ENCODE measurements around the gene TNIK. TPM values are rescaled to one million over a fixed set of nuclear protein-coding genes. Genes with fewer than 3 reads are reported as not detected.

TNIK gene
- total RNA-seq, 1 donor from 2014 or later: 38.1 TPM

GRCh38 chr3:171058873-171059603 lies 401.2 kb downstream of the TNIK start:
- TF ChIP-seq CTCF (conservative IDR thresholded peaks at IDR 0.05): no peak
- no peak for DNase-seq (ENCODE audit: extremely low spot score, unreplicated experiment)
- no peaks in the 10 kb centered on the region for H3K27me3 Mint-ChIP-seq
- no peaks in the 10 kb centered on the region for H3K4me1 Mint-ChIP-seq (ENCODE audit: unreplicated experiment)
- no peaks in the 10 kb centered on the region for H3K36me3 Mint-ChIP-seq
- no peak overlapping the region for H3K4me3 Mint-ChIP-seq
- no peak overlapping the region for H3K27ac Mint-ChIP-seq
- H3K9me3 Mint-ChIP-seq: no peaks in the 10 kb centered on the region

GRCh38 chr3:171058058-171058457 lies 402.1 kb downstream of the TNIK start:
- H3K9me3 Mint-ChIP-seq: no peaks in the 10 kb centered on the region
- no peak overlapping the region for H3K4me3 Mint-ChIP-seq
- H3K4me1 Mint-ChIP-seq (ENCODE audit: unreplicated experiment): no peaks in the 10 kb centered on the region
- H3K36me3 Mint-ChIP-seq: no peaks in the 10 kb centered on the region
- no peak for DNase-seq (ENCODE audit: extremely low spot score, unreplicated experiment)
- no peaks in the 10 kb centered on the region for H3K27me3 Mint-ChIP-seq
- no peak overlapping the region for H3K27ac Mint-ChIP-seq
- TF ChIP-seq CTCF (conservative IDR thresholded peaks at IDR 0.05): no peak

GRCh38 chr3:171057072-171057471 lies 403.1 kb downstream of the TNIK start:
- H3K27me3 Mint-ChIP-seq: no peaks in the 10 kb centered on the region
- no peaks in the 10 kb centered on the region for H3K4me1 Mint-ChIP-seq (ENCODE audit: unreplicated experiment)
- H3K27ac Mint-ChIP-seq: no peak overlapping the region
- no peak for TF ChIP-seq CTCF (conservative IDR thresholded peaks at IDR 0.05)
- no peak overlapping the region for H3K4me3 Mint-ChIP-seq
- H3K36me3 Mint-ChIP-seq: no peaks in the 10 kb centered on the region
- peaks cover under 1% of the 10 kb centered on the region for H3K9me3 Mint-ChIP-seq
- DNase-seq (ENCODE audit: extremely low spot score, unreplicated experiment): no peak

- no peak for TF ChIP-seq CTCF (conservative IDR thresholded peaks at IDR 0.05)
- H3K9me3 Mint-ChIP-seq: peaks cover 5% of the 10 kb centered on the region
- H3K27me3 Mint-ChIP-seq: no peaks in the 10 kb centered on the region
- DNase-seq (ENCODE audit: extremely low spot score, unreplicated experiment): no peak
- no peak overlapping the region for H3K27ac Mint-ChIP-seq
- no peaks in the 10 kb centered on the region for H3K36me3 Mint-ChIP-seq
- no peaks in the 10 kb centered on the region for H3K4me1 Mint-ChIP-seq (ENCODE audit: unreplicated experiment)
- H3K4me3 Mint-ChIP-seq: no peak overlapping the region
Observed at GRCh38 chr3:171056528-171056927, 403.7 kb downstream of the TNIK start.

GRCh38 chr3:171055336-171056178 lies 404.6 kb downstream of the TNIK start:
- Mint-ChIP-seq H3K4me3 (no peak overlapping the region), H3K27ac (no peak overlapping the region), H3K27me3 (no peaks in the 10 kb centered on the region), H3K9me3 (peaks cover 5% of the 10 kb centered on the region), H3K4me1 (ENCODE audit: unreplicated experiment) (no peaks in the 10 kb centered on the region), H3K36me3 (no peaks in the 10 kb centered on the region)
- TF ChIP-seq CTCF (conservative IDR thresholded peaks at IDR 0.05): no peak
- no peak for DNase-seq (ENCODE audit: extremely low spot score, unreplicated experiment)
